Mesenchymal stem cell (in vitro differentiated cells and primary cell): ENCODE measurements around the gene ZNF18.

Experiments used
- DNase-seq: peaks from one replicate; pipeline ENCODE4 v3.0.0-alpha.2; 2013
- H2AFZ ChIP-seq: one replicate; pipeline ENCODE4 v1.6.1; 2013; ENCODE audit warnings: low read depth, mild to moderate bottlenecking, control low read depth, inconsistent platforms, low read length, moderate library complexity
- H2AK5ac ChIP-seq: 2 replicates; pipeline ENCODE4 v1.6.1; 2013; ENCODE audit warnings: low read length, moderate library complexity, mild to moderate bottlenecking, inconsistent platforms; ENCODE audit not compliant: severe bottlenecking
- H2BK120ac ChIP-seq: one replicate; pipeline ENCODE4 v1.6.1; 2013; ENCODE audit warnings: low read depth, mild to moderate bottlenecking, inconsistent platforms, low read length, moderate library complexity
- H2BK12ac ChIP-seq, 2 experiments: one replicate each; pipeline ENCODE4 v1.6.1; 2013; ENCODE audit warnings: inconsistent platforms in 2 of 2, low read length in 2 of 2, mild to moderate bottlenecking in 2 of 2, moderate library complexity in 2 of 2, control low read depth in 1 of 2
- H2BK15ac ChIP-seq: one replicate; pipeline ENCODE4 v1.6.1; 2013; ENCODE audit warnings: mild to moderate bottlenecking, low read depth, inconsistent platforms; ENCODE audit not compliant: poor library complexity, severe bottlenecking
- H2BK5ac ChIP-seq: 2 replicates; pipeline ENCODE4 v1.6.1; 2013; ENCODE audit warnings: low read depth, mild to moderate bottlenecking, low read length, control low read depth, inconsistent platforms; ENCODE audit not compliant: poor library complexity, severe bottlenecking
- H3K14ac ChIP-seq, 2 experiments: one replicate each; pipeline ENCODE4 v1.6.1; 2013; ENCODE audit warnings: inconsistent platforms in 2 of 2, low read length in 2 of 2, control low read depth in 1 of 2, mild to moderate bottlenecking in 1 of 2, moderate library complexity in 1 of 2
- H3K18ac ChIP-seq, 2 experiments: one replicate each; pipeline ENCODE4 v1.6.1; 2013; ENCODE audit warnings: inconsistent platforms in 2 of 2, low read length in 2 of 2, control low read depth in 1 of 2, low read depth in 1 of 2, mild to moderate bottlenecking in 1 of 2
- H3K23ac ChIP-seq, 2 experiments: one replicate each; pipeline ENCODE4 v1.6.1; 2013; ENCODE audit warnings: inconsistent platforms in 2 of 2, low read length in 2 of 2, mild to moderate bottlenecking in 2 of 2, moderate library complexity in 2 of 2, control low read depth in 1 of 2
- H3K27ac ChIP-seq: 2 replicates; pipeline ENCODE4 v1.5.1; 2013; ENCODE audit warnings: mild to moderate bottlenecking, moderate library complexity, low read length, control low read depth, inconsistent platforms; ENCODE audit not compliant: poor library complexity, severe bottlenecking
- H3K27me3 ChIP-seq, 2 experiments: 2 replicates each; pipeline versions ENCODE4 v1.6.1 to v1.7.0; 2013; ENCODE audit warnings: low read length in 2 of 2, mild to moderate bottlenecking in 2 of 2, moderate library complexity in 2 of 2, control low read depth in 1 of 2, inconsistent platforms in 1 of 2; ENCODE audit not compliant: control insufficient read depth in 1 of 2, insufficient read depth in 1 of 2
- H3K36me3 ChIP-seq, 2 experiments: 2 replicates each; pipeline versions ENCODE4 v1.6.1 to v1.7.0; 2013; ENCODE audit warnings: low read length in 2 of 2, control low read depth in 1 of 2, inconsistent platforms in 1 of 2, low read depth in 1 of 2, mild to moderate bottlenecking in 1 of 2; ENCODE audit not compliant: insufficient read depth in 2 of 2, control insufficient read depth in 1 of 2
- H3K4ac ChIP-seq, 2 experiments: one replicate each; pipeline ENCODE4 v1.6.1; 2013; ENCODE audit warnings: inconsistent platforms in 2 of 2, low read length in 2 of 2, mild to moderate bottlenecking in 2 of 2, moderate library complexity in 2 of 2, control low read depth in 1 of 2, low read depth in 1 of 2
- H3K4me1 ChIP-seq: 2 replicates; pipeline ENCODE4 v1.6.1; 2013; ENCODE audit warnings: low read depth, low read length, control low read depth; ENCODE audit not compliant: control insufficient read depth, insufficient read depth
- H3K4me2 ChIP-seq: 2 replicates; pipeline ENCODE4 v1.6.1; 2013; ENCODE audit warnings: low read length, mild to moderate bottlenecking, inconsistent platforms; ENCODE audit not compliant: poor library complexity, severe bottlenecking
- H3K4me3 ChIP-seq, 2 experiments: 2 replicates each; pipeline versions ENCODE4 v1.5.1 to v1.7.0; 2013; ENCODE audit warnings: low read length in 2 of 2, mild to moderate bottlenecking in 2 of 2, control low read depth in 1 of 2, low read depth in 1 of 2; ENCODE audit not compliant: insufficient read depth in 1 of 2
- H3K79me1 ChIP-seq: replicated peaks from 2 replicates; pipeline ENCODE4 v1.6.1; 2013; ENCODE audit warnings: mild to moderate bottlenecking, control low read depth, low read length, inconsistent platforms; ENCODE audit not compliant: poor library complexity, severe bottlenecking
- H3K9ac ChIP-seq: 2 replicates; pipeline ENCODE4 v1.7.0; 2013; ENCODE audit warnings: mild to moderate bottlenecking, low read length, moderate library complexity
- H3K9me3 ChIP-seq: 2 replicates; pipeline ENCODE4 v1.7.0; 2013; ENCODE audit warnings: mild to moderate bottlenecking, low read length; ENCODE audit not compliant: control insufficient read depth
- H4K8ac ChIP-seq: one replicate; pipeline ENCODE4 v1.6.1; 2013; ENCODE audit warnings: inconsistent platforms, mild to moderate bottlenecking, low read length, moderate library complexity
- H4K91ac ChIP-seq: one replicate; pipeline ENCODE4 v1.6.1; 2013; ENCODE audit warnings: mild to moderate bottlenecking, low read length, inconsistent platforms
- WGBS: methylation state at CpG from one replicate; pipeline ENCODE4 v1.1.7; 2013; ENCODE audit warnings: mixed read lengths; 5-methylcytosine and 5-hydroxymethylcytosine counted together

The ZNF18 gene

GRCh38 chr17:11940904-11941303 is 56.4 kb downstream of the ZNF18 start:
- no peak overlapping the region for H3K27ac ChIP-seq
- no peaks in the 10 kb centered on the region for H3K79me1 ChIP-seq
- no peak overlapping the region for H3K4me3 ChIP-seq
- no peak overlapping the region for H2BK120ac ChIP-seq
- H3K9me3 ChIP-seq, result no peaks in the 10 kb centered on the region
- peaks cover 0 to 41% of the 10 kb centered on the region in 2 experiments for H3K27me3 ChIP-seq
- no peak overlapping the region for H3K4me2 ChIP-seq
- H4K91ac ChIP-seq, result no peak overlapping the region
- H3K9ac ChIP-seq, result no peak overlapping the region
- H4K8ac ChIP-seq, result no peak overlapping the region
- no peak overlapping the region for H2BK12ac ChIP-seq
- H2AK5ac ChIP-seq, result no peak overlapping the region
- no peak for DNase-seq
- no peak overlapping the region for H3K18ac ChIP-seq
- H3K4ac ChIP-seq, result no peak overlapping the region
- H2BK5ac ChIP-seq, result no peak overlapping the region
- H3K14ac ChIP-seq, result no peak overlapping the region
- H3K36me3 ChIP-seq, result no peaks in the 10 kb centered on the region
- no peak overlapping the region for H2AFZ ChIP-seq
- no peak overlapping the region for H3K23ac ChIP-seq
- no peak overlapping the region for H2BK15ac ChIP-seq
- 48% methylated on average over 2 of the region's 2 CpGs for WGBS
- no peaks in the 10 kb centered on the region for H3K4me1 ChIP-seq

DNA sequence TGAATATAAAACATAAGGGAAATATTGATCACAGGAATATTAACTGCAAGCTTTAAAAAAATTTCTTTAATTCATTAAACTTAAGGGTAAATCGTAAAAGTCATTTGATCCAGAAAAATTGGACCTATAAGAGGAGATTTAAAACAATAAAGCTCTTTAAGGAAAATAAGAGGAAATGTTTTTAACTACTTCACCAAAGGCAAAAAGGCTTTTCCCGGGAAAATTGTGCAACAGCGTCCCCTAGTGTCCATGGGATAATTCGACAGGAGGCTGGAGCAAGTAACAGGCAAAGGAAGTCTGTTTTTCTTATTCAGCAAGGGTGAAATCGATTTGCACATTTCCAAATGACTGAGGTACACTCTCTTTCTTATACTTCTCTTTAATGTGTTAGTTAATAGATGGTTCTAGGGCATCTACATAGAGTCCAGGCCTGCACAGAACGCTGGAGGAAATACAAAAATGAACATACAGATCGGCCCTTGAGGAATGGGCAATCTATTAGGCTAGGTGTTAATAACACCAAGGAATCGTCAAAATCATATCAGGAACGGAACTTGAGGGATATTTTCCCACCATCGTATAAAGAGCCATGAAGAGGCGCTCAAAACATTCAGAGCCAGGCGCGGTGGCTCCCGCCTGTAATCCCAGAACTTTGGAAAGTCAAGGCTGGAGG is 61.4 kb downstream of the ZNF18 start:
- H3K18ac ChIP-seq, result no peak overlapping the region
- H3K79me1 ChIP-seq, result no peaks in the 10 kb centered on the region
- no peaks in the 10 kb centered on the region for H3K4me1 ChIP-seq
- no peak overlapping the region for H4K8ac ChIP-seq
- no peak overlapping the region for H2BK120ac ChIP-seq
- no peak overlapping the region for H3K27ac ChIP-seq
- no peak overlapping the region for H3K4ac ChIP-seq
- no peak overlapping the region for H2BK12ac ChIP-seq
- no peak overlapping the region for H2AFZ ChIP-seq
- 56% methylated on average over 12 of the region's 14 CpGs for WGBS
- H2AK5ac ChIP-seq, result no peak overlapping the region
- no peak overlapping the region for H3K14ac ChIP-seq
- no peaks in the 10 kb centered on the region for H3K36me3 ChIP-seq
- H3K9ac ChIP-seq, result no peak overlapping the region
- no peak overlapping the region for H3K23ac ChIP-seq
- no peak overlapping the region for H3K4me2 ChIP-seq
- no peak overlapping the region for H3K4me3 ChIP-seq
- peaks cover 0 to 44% of the 10 kb centered on the region in 2 experiments for H3K27me3 ChIP-seq
- no peak for DNase-seq
- H4K91ac ChIP-seq, result no peak overlapping the region
- H2BK15ac ChIP-seq, result no peak overlapping the region
- H2BK5ac ChIP-seq, result no peak overlapping the region
- no peaks in the 10 kb centered on the region for H3K9me3 ChIP-seq

DNA sequence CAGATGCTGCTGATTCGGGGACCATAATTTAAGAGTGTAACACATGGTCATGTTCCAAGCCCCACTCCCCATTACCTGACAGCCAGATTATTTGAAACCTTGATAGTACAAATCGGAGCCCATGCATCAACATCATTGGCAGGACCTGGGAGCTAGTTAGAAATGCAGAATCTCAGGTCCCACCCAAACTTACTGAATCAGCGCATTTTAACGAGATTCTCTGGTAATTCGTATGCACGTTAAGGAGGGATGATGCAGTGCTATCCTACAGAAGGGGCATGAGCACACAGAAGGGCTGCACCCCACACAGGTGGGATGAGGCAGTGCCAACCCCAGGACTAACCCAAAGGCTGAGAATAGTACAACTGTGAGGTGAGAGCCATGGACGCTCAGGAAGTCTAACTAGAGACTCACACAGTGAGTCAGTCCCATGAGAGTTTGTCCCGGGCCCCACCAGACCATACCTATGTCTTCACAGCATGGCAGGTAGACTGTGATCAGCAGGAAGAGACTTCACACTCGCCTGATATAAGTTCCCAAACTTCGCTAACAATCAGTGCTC is 64.9 kb downstream of the ZNF18 start:
- no peak overlapping the region for H3K23ac ChIP-seq
- 85% methylated on average over 10 of the region's 10 CpGs for WGBS
- H3K4me2 ChIP-seq, result no peak overlapping the region
- no peak overlapping the region for H3K9ac ChIP-seq
- H3K18ac ChIP-seq, result no peak overlapping the region
- no peak overlapping the region for H2BK15ac ChIP-seq
- H2BK5ac ChIP-seq, result no peak overlapping the region
- no peak overlapping the region for H3K14ac ChIP-seq
- no peak overlapping the region for H4K91ac ChIP-seq
- no peaks in the 10 kb centered on the region for H3K9me3 ChIP-seq
- no peak overlapping the region for H2BK120ac ChIP-seq
- DNase-seq, result no peak
- H4K8ac ChIP-seq, result no peak overlapping the region
- H3K27ac ChIP-seq, result no peak overlapping the region
- no peak overlapping the region for H2BK12ac ChIP-seq
- H3K4ac ChIP-seq, result no peak overlapping the region
- no peak overlapping the region for H3K4me3 ChIP-seq
- H3K79me1 ChIP-seq, result no peaks in the 10 kb centered on the region
- no peak overlapping the region for H2AK5ac ChIP-seq
- H3K36me3 ChIP-seq, result no peaks in the 10 kb centered on the region
- H3K4me1 ChIP-seq, result no peaks in the 10 kb centered on the region
- H3K27me3 ChIP-seq, result peaks cover 0 to 22% of the 10 kb centered on the region in 2 experiments
- no peak overlapping the region for H2AFZ ChIP-seq

DNA sequence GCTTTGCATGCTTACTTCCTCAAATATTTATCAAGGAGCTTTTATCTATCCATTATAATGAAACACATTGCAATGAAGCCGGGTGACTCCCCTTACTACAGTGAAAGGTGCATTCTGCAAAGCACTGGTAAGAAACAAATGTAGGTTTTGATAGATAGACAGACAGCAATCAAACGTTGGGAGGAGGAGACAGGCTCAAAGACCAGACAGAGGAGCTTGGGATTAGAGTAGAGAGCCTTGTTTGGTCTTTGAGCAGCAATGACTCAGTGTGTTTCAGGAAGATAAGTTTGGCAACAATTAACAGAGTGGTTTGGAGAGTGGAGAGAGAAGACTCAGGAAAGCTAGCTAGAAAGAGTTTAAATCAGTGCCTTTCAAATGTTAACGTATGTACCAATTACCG is 68.8 kb downstream of the ZNF18 start:
- H3K4me1 ChIP-seq, result no peaks in the 10 kb centered on the region
- 56% methylated on average over 4 of the region's 4 CpGs for WGBS
- no peak overlapping the region for H2BK15ac ChIP-seq
- no peak overlapping the region for H2AK5ac ChIP-seq
- no peaks in the 10 kb centered on the region for H3K79me1 ChIP-seq
- no peak overlapping the region for H2AFZ ChIP-seq
- H3K4ac ChIP-seq, result no peak overlapping the region
- H3K4me3 ChIP-seq, result no peak overlapping the region
- no peak overlapping the region for H4K8ac ChIP-seq
- H3K9me3 ChIP-seq, result no peaks in the 10 kb centered on the region
- H3K27ac ChIP-seq, result no peak overlapping the region
- H2BK12ac ChIP-seq, result no peak overlapping the region
- no peak for DNase-seq
- H3K9ac ChIP-seq, result no peak overlapping the region
- no peak overlapping the region for H2BK5ac ChIP-seq
- peaks cover 0 to 7% of the 10 kb centered on the region in 2 experiments for H3K27me3 ChIP-seq
- no peak overlapping the region for H3K23ac ChIP-seq
- no peak overlapping the region for H4K91ac ChIP-seq
- no peaks in the 10 kb centered on the region for H3K36me3 ChIP-seq
- H2BK120ac ChIP-seq, result no peak overlapping the region
- no peak overlapping the region for H3K18ac ChIP-seq
- H3K4me2 ChIP-seq, result no peak overlapping the region
- H3K14ac ChIP-seq, result no peak overlapping the region
